ENCODE measurements around the gene TSHR. TPM values are rescaled to one million over a fixed set of nuclear protein-coding genes. Genes with fewer than 3 reads are reported as not detected.

Gene TSHR
- total and polyA plus RNA-seq, 11 donors, result not detected

GRCh38 chr14:81157431-81157830, 202.0 kb downstream of the TSHR start:
- no peaks in the 10 kb centered on the region for H3K4me1 ChIP-seq
- intact Hi-C loops (cut with DNase I), result no loop called here
- no peak for DNase-seq

GRCh38 chr14:81161088-81161487, 205.7 kb downstream of the TSHR start:
- H3K9me3 ChIP-seq, result no peaks in the 10 kb centered on the region
- intact Hi-C loops (cut with DNase I), result loop anchor here in 5 of 10 donors (5.0 to 10.0 kb wide), 3 partner anchors 164 to 206 kb away; partner anchors contain the start of gene TSHR (in 1 of the 5)
- H3K4me3 ChIP-seq, result no peak overlapping the region
- no peak for TF ChIP-seq POLR2A (IDR thresholded peaks at IDR 0.05)
- no peak for TF ChIP-seq CTCF (IDR thresholded peaks at IDR 0.05)
- peaks cover 0 to 6% (median 0%) of the 10 kb centered on the region in 12 donors for H3K4me1 ChIP-seq
- no peak overlapping the region for H3K27ac ChIP-seq
- DNase-seq, result no peak
- H3K36me3 ChIP-seq, result no peaks in the 10 kb centered on the region
- no peak for ATAC-seq
- H3K27me3 ChIP-seq, result no peaks in the 10 kb centered on the region
- 85 to 89% (median 87%) methylated on average over 7 of the region's 7 CpGs for WGBS, 4 donors

More at GRCh38 chr14:81157431-81157830, 202.0 kb downstream of the TSHR start:
- H3K9me3 ChIP-seq, result no peaks in the 10 kb centered on the region
- WGBS, 4 donors, result 88 to 91% (median 89%) methylated on average over 1 of the region's 1 CpG
- H3K27ac ChIP-seq, result no peak overlapping the region
- no peaks in the 10 kb centered on the region for H3K27me3 ChIP-seq
- H3K4me3 ChIP-seq, result no peak overlapping the region
- no peak for ATAC-seq
- H3K36me3 ChIP-seq, result no peaks in the 10 kb centered on the region
- TF ChIP-seq CTCF (IDR thresholded peaks at IDR 0.05), result no peak
- no peak for TF ChIP-seq POLR2A (IDR thresholded peaks at IDR 0.05)

GRCh38 chr14:81161749-81162148, 206.3 kb downstream of the TSHR start:
- no peaks in the 10 kb centered on the region for H3K36me3 ChIP-seq
- H3K9me3 ChIP-seq, result no peaks in the 10 kb centered on the region
- intact Hi-C loops (cut with DNase I), result loop anchor here in 5 of 10 donors (5.0 to 10.0 kb wide), 3 partner anchors 164 to 207 kb away; partner anchors contain the start of gene TSHR (in 1 of the 5)
- H3K27ac ChIP-seq, result no peak overlapping the region
- no peaks in the 10 kb centered on the region for H3K27me3 ChIP-seq
- DNase-seq (no peak), ATAC-seq (no peak)
- WGBS, 4 donors, result 35 to 50% (median 40%) methylated on average over 1 of the region's 1 CpG
- no peak overlapping the region for H3K4me3 ChIP-seq
- TF ChIP-seq CTCF (IDR thresholded peaks at IDR 0.05) (no peak), POLR2A (IDR thresholded peaks at IDR 0.05) (no peak)
- peaks cover 0 to 6% (median 0%) of the 10 kb centered on the region in 12 donors for H3K4me1 ChIP-seq

GRCh38 chr14:81162941-81163340, 207.5 kb downstream of the TSHR start:
- intact Hi-C loops (cut with DNase I), result loop anchor here in 5 of 10 donors (5.0 to 10.0 kb wide), 3 partner anchors 166 to 208 kb away; partner anchors contain the start of gene TSHR (in 1 of the 5)
- TF ChIP-seq CTCF (IDR thresholded peaks at IDR 0.05) (no peak), POLR2A (IDR thresholded peaks at IDR 0.05) (no peak)
- H3K9me3 ChIP-seq, result no peaks in the 10 kb centered on the region
- H3K27ac ChIP-seq, result no peak overlapping the region
- H3K36me3 ChIP-seq, result no peaks in the 10 kb centered on the region
- no peak overlapping the region for H3K4me3 ChIP-seq
- H3K27me3 ChIP-seq, result no peaks in the 10 kb centered on the region
- peaks cover 0 to 6% (median 0%) of the 10 kb centered on the region in 12 donors for H3K4me1 ChIP-seq
- ATAC-seq, result peak in 1 of 4 donors; percentile 16
- 69 to 81% (median 74%) methylated on average over 3 of the region's 3 CpGs for WGBS, 4 donors
- DNase-seq, result no peak

Data from heart left ventricle (tissue), 16 donors.